HG02610 (cell line): ENCODE data around the gene PTPRG.

Experiments used
- ATAC-seq: cut with Tn5 transposase; IDR thresholded peaks from one replicate; pipeline ENCODE4 v1.9.1; 2021; ENCODE audit warnings: mild to moderate bottlenecking, moderate library complexity; ENCODE audit not compliant: unreplicated experiment

Gene PTPRG

DNA sequence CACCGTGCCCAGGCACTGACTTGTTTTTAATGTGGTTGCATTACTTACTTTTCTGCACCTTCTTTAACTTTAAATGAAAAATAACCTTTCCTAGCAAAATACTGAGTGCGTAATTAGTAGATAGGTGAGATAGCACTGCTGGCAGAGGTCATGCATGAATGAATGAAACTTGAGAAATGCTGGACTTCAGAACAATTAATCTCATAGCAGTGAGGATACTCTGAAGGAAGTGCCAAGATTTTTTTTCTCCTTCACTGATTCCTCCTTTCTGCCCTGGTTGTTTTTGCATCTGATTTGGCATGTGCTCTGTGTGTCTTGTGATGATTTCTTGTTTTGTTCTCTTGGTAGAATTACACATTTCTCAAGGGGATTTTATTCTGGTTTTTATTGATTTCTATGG is 378.9 kb downstream of the PTPRG start:
- no peak for ATAC-seq

- no peak for ATAC-seq
These were observed 382.6 kb downstream of the PTPRG start for GRCh38 chr3:61943975-61944374.

DNA sequence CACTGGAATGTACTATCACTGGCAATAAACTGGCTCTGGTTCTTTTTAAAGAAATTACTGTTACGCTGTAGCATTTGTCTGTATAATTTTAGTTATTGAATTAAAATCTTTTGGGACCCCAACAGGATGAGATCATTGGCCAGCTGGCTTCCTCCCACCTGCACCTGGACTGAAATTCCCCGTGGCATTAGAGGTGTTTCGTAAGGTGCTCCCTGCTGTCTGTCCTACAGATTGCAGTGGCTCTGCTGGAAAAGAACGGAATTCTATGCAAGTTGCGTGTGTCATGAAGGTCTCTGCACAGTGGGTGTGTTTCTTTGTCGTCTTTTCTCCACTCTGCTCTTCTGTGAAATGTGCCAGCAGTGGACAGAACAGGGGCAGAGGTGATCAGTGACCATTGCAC is 383.4 kb downstream of the PTPRG start:
- ATAC-seq: no peak

GRCh38 chr3:61945657-61946056 is 384.3 kb downstream of the PTPRG start:
- ATAC-seq: no peak

DNA sequence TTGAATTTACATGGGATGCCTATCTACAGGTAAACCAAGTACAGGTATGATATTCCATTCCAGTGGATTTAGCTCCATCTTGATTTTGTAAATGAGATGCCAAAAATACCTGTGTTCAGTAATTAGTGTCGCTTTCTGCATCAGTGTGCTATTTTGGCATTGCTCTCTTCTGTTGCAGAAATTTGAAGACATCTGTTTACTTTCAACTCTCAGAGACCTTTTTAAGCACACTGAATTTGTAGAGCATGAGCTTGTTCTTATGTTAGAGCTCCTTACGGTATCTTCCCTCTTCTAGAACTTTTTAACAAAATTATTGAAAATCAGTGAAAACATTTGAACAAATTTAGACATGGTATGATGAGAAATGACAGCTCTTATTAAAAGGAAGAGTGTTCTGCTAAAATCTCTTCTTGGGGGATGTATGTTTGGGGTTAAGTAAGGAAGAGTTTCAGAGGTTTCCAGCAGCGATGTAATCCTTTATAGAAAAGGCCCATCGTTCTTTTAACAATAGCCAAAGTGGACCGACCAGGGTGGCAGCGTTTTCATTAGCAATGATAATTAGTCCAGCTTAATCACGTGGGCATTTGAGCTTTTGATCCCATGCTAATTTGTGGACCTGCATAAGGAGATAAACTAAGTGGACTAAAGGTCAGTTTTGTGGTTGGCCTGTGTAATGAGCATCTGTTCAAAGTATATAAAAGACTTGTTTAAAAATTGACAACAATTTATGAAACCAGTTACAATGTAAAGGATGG is 385.4 kb downstream of the PTPRG start:
- no peak for ATAC-seq

- ATAC-seq: no peak
These were observed 386.1 kb downstream of the PTPRG start for GRCh38 chr3:61947456-61947855.

DNA sequence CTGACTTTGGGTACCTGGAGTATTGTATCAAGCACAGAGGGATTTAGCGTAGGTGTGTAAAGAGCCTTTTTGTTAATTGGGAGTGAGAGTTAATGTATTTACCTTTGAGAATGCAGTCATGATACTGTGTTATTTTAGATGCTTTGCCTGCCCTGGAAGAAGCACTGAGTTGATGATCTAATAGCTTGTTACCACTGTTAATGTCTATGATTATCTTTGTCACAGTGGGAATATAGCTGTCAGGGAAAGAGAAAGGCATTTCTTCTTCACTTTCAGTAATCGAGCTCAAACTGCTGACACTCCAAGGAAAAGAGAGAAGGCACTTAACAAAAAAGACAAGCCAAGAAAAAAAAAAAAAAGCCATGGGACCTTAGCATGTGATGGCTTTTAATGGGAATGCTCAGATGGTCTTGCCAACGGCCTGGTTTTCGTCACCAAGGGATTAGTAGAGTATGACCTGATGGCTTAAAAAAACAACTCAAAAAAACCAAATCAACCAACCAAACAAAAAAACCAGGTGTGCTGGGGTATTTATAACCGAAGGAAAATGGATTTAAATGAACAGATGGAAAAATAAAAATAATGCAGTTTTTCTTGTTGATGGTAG is 387.4 kb downstream of the PTPRG start:
- ATAC-seq: no peak

DNA sequence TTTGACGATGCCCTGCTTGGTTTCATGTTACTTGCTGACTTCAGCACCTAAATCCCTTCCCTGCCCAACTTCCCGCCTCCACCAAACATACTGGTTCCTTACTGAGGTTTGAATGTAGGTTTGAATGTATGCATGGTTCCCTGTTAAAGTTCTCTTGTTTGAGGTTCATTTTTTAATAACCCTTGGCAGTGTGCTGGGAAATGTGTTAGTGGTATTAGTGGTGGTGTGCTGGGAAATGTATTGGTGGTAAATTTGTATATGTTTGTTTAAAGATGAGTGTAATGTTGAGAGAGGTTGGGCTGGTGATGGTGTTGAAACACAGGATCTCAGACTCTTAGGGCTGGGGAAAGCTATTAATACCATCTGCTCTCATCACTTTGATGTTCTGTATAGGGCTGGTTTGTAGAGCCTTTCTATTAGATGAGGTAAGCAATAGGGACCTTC is 392.7 kb downstream of the PTPRG start:
- ATAC-seq: no peak

DNA sequence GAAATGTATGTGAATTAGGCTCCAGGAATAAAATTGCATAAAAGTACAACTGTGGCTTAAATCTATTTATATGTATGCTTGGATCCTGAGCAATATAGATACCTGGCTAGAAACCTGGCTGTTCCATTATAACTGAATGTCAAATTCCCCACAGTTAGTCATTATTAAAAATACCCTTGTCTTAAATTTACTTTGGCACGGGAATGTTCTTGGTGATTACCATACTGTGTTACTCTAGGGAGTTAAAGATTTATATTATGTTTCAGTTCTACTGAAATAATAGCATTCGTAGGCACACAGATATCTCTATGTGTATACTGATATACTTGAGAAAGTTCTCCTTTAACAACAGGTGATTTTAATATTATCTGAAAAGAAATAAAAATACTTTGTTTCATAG is 394.1 kb downstream of the PTPRG start:
- ATAC-seq: no peak

GRCh38 chr3:61956236-61956635 is 394.9 kb downstream of the PTPRG start:
- ATAC-seq: no peak

- no peak for ATAC-seq
These were observed 395.9 kb downstream of the PTPRG start for GRCh38 chr3:61957259-61957658.

DNA sequence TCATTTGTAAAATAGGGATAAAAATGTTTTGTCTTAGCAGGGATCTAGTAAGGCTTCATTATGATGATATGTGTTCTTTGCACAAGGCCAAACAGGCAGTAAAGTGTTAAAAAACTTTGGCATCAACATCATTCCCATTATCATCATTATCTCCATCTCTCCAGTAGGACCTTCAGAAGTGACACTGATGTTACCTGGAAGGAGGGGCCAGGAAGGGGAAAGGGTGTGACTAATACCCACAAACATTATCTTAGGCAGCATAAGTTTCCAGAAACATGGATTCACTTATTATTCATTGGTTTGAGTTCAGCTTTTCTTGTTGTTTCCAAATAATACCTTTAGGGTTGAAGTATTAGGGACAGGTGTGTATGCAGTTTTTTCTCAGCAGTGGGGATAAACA is 399.6 kb downstream of the PTPRG start:
- ATAC-seq: no peak

DNA sequence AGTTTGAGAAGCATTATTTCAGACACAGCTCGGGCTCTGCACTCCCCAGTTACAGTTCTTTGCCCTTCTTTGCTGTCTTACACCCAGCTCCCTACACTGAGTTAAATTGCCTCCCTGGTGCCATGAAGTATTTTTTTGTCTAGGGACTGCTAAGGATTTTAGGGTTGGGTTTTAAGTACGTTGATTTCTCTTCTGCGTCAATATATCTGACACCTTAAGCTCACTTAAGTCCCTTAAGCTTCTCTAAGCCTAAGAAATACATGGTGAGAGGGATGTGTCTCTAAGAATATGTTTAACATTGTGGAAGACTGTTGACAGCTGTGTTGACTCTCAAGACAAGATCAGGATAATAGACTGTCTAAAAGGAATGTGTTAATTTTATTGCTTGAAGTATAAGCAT is 400.5 kb downstream of the PTPRG start:
- ATAC-seq: no peak

GRCh38 chr3:61964566-61964965 is 403.2 kb downstream of the PTPRG start:
- ATAC-seq: no peak

DNA sequence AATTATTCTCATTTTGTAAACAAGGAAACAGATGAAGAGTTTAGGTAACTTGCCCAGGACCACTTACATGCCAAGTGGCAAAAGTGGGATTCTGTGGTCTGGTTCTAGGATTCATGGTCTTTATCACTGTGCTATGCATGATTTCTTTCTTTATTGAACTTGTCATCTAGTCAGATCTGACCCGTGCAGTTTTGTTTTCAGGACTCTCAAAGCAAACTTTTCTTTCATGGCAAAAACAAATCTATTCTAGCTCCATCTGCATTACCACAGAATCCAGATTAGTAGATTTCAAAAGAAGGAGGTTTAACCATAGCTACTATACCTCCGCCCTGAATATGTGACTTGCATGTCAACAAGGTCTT is 404.4 kb downstream of the PTPRG start:
- no peak for ATAC-seq

DNA sequence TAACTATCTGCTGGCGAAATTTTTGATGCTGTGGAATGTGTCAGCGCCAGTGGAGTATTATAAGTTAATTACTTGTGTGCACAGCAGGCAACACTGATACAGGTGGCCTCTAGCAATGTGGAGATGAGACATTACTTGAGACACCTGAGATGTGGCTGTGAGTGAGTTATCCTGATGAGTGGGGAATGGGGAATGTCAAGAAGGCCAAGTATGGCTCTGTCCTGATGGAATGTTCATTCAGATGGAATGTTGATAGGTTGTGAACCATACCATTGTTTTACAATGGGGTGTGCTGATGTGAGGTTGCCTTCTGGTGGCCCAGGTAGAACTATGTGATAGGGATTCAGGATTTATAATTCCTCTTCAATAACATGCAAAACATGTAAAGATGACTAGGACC is 404.8 kb downstream of the PTPRG start:
- ATAC-seq: no peak

DNA sequence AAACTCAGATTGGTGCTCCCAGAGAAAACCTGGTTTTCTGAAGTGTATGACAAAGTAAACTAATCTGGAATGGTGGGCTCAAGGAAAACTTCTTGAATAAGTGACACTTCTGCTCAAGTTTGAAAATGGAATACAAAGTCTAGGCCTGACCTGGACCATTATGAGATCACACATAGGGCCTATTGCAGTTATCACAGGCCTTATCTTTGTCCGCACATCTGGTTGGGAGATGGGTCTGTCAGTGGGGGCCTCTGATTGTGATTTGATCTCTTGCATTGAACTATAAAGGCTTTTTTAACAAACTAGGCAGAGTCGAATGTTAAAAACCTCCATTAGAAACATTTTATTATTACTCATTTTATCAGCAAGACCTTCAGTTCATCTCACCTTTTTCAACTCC is 405.6 kb downstream of the PTPRG start:
- no peak for ATAC-seq

DNA sequence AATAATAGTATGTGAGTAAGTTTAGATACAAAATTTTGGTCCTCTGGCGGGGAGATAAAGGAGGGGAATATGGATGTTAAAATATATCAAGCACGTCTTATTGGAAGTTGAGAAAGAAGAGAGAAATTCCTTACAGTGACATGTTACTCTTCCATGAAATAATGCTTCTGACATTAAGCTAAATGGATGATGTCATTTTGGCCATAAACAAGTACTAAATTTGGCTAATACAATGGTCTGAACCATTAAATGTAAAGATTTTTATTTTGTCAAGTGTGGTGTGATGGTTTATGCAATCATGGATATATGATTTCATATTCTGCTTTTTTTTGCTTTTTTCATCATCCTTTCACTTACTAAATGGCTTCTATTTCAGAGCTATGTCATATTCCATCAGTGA is 406.6 kb downstream of the PTPRG start:
- no peak for ATAC-seq

DNA sequence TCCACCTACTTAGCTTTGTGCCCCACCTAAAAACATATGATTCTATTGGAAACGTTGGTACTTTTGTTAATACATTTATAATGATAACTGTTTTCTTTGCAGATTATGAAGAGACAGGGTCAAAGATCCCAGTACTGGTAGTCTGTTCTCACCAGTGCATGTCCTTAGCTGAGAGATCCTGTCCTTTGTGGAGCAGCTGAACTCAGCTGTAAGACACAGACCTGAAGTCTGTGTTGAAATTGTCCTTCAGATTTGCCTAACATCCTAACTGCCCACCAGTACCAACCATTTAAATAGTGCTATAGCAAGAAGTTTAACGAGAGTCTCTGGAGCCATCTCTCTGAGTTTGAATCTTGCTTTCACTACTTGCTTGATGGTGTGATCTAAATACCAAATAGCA is 413.3 kb downstream of the PTPRG start:
- no peak for ATAC-seq

- ATAC-seq: no peak
These were observed 413.8 kb downstream of the PTPRG start for GRCh38 chr3:61975199-61975598.

- ATAC-seq: no peak
These were observed 414.6 kb downstream of the PTPRG start for GRCh38 chr3:61975936-61976335.

DNA sequence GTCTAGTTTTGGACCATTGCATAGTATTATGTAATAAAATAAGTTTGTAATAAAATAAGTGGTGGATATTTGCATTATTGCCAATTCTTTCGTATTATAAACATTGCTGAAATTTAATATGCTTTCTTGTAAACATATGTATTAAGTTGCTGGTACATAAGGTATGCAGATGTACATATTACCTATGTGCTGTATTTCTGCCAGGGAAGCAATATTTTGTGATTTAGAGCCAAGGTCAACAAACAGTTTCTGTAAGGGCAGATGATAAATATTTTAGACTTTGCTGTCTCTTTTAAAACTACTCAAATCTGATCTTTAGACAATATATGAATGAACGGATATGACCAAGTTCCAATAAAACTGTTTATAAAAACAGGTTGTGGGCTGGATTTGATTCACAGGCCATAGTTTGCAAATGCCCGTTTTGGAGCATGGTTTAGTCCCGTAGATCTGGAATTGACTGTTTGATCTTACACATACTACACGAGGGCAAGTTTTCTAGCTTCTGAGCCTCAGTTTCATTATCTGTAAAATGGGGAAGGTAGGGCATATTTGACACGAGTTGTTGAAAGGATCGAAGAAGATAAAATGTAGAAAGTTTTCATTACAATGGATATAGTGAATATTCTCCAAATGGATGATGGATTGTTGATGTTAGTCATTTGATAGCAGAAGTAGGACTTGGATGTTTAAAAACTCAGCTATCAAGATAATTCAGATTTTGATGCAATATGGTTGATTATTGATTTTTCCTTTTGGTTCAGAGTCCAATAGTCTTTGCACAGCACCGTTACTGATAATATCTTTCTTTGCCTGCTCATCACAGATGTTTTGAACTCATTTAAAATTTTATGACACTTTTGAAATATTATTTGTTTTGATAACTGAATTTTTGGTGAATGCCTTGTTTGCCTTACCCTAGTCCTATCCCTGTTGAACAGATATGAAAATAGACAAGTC is 417.4 kb downstream of the PTPRG start:
- ATAC-seq: no peak
